ENCODE data around the gene EEA1.

- TF ChIP-seq CTCF (conservative IDR thresholded peaks at IDR 0.05; ENCODE audit: low read length) (no peak), EZH2phosphoT487 (IDR thresholded peaks at IDR 0.05; ENCODE audit: borderline replicate concordance, low read depth, low read length) (no peak)
Observed at GRCh38 chr12:92861381-92861780, 67.7 kb downstream of the EEA1 start.
